ENCODE data around the gene KRTAP10-3.

DNA sequence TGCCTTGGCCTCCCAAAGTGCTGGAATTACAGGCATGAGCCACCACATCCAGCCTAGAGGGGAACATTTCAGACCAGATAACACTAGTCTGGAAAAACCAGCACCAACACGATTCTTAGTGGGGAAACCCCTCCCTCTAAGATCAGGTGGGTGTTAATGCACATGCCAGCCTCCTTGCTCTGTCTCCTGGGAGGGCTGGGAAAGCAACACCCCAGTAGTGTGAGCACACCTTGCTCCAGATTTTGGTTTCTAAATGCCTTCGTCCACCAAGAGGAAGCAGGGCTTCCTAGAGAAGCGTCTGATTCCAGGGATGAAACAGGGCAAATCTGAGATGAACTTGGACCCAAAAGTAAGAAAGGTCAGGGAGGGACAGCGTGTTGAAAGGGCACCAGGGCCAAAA, 12.7 kb upstream of the KRTAP10-3 start:
- TF ChIP-seq, protein P1, sequence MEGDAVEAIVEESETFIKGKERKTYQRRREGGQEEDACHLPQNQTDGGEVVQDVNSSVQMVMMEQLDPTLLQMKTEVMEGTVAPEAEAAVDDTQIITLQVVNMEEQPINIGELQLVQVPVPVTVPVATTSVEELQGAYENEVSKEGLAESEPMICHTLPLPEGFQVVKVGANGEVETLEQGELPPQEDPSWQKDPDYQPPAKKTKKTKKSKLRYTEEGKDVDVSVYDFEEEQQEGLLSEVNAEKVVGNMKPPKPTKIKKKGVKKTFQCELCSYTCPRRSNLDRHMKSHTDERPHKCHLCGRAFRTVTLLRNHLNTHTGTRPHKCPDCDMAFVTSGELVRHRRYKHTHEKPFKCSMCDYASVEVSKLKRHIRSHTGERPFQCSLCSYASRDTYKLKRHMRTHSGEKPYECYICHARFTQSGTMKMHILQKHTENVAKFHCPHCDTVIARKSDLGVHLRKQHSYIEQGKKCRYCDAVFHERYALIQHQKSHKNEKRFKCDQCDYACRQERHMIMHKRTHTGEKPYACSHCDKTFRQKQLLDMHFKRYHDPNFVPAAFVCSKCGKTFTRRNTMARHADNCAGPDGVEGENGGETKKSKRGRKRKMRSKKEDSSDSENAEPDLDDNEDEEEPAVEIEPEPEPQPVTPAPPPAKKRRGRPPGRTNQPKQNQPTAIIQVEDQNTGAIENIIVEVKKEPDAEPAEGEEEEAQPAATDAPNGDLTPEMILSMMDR (IDR thresholded peaks at IDR 0.05) = no peak
- TF ChIP-seq ZFX (IDR thresholded peaks at IDR 0.05; ENCODE audit: borderline replicate concordance) = no peak
